Caki2 (cell line): ENCODE data around the gene SRRM2. TPM values are rescaled to one million over a fixed set of nuclear protein-coding genes. Genes with fewer than 3 reads are reported as not detected.

Source experiments
- DNase-seq: peaks from one replicate; pipeline ENCODE4 v3.0.0-alpha.2; 2015; ENCODE audit warnings: low read depth
- in situ Hi-C: cut with HindIII; loops from 2 replicates; pipeline ENCODE4 v1.10.0; 2016; ENCODE audit warnings: low sequenced_read_pairs, low pct_unique_long_range_greater_than_20kb, mixed read lengths
- total RNA-seq: library from RNA; depleted of rRNA; stranded (reverse); fragments of >200 nt; shearing (Covaris generic); gene quantifications from 2 replicates; pipeline ENCODE4 v1.2.3, GENCODE V29; 2014; ENCODE audit warnings: low replicate concordance

The SRRM2 gene
- total RNA-seq, 1 experiment from 2014 or later, result 31.2 TPM

DNA sequence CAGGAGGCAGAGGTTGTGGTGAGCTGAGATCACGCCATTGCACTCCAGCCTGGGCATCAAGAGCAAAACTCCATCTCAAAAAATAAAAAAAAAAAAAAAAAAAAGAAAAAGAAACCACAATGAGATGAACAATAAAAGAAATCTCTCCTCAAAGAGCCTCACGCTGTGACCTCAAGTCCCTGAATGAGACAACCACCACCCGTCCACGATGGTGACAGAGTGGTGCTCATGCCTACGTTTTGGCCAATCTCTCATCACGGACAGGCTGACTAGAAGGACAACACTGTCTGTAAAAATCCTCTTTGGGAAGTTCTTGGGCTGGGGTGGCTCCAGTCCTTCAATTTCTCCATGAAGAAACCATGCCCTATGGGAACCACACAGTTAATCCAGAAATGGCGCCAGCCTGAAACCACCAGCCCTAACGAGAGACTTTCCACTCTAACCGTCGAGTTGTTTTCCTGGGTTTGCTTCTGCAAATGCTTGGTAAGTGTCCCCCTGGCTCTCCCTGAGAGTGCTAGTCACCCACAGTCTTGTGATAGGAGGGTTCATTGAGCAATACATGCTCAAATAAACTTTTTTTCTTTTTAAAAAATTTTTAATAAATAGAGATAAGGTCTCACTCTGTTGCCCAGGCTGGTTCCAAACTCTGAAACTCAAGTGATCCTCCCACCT lies 17.5 kb upstream of the SRRM2 start:
- in situ Hi-C loops, result no loop called here
- no peak for DNase-seq

DNA sequence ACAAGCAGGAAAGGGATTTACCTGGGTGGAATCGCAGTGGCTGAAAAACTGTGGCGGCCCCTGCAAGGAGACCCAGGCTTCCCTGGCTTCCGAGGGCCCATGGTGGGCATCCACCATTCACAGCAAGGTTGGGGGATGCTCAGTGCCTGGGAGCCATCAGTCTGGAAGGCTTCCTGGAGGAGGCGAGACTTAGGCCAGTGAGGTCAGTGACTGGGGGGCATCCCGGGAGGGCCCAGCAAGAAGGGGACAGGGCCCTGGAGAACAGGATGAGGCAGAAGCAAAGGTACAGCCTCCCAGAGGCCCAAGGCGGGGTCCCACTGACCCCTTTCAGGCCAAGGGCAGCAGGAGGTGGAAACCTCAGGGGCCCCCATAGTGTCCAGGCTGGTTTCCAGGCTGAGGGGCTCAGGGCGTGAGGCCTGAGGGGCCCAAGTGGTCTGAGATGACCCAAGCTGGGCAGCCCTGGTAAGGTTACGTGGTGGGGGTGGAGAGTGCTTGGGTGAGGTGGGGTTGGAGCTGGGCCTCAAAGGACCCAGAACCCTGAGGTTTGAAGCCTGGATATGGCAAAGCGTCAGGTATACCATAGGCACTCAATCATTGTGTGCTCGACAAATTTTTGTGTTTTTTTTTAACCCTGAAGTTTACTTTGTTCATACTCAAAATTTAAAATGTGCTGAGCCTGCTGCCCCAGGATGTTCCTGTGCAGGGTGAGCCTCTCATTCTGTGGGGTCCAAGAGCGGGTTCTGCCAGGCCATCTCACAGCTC lies 15.8 kb upstream of the SRRM2 start:
- in situ Hi-C loops, result no loop called here
- no peak for DNase-seq

GRCh38 chr16:2737238-2737605 lies 15.2 kb upstream of the SRRM2 start:
- no peak for DNase-seq
- in situ Hi-C loops, result no loop called here

DNA sequence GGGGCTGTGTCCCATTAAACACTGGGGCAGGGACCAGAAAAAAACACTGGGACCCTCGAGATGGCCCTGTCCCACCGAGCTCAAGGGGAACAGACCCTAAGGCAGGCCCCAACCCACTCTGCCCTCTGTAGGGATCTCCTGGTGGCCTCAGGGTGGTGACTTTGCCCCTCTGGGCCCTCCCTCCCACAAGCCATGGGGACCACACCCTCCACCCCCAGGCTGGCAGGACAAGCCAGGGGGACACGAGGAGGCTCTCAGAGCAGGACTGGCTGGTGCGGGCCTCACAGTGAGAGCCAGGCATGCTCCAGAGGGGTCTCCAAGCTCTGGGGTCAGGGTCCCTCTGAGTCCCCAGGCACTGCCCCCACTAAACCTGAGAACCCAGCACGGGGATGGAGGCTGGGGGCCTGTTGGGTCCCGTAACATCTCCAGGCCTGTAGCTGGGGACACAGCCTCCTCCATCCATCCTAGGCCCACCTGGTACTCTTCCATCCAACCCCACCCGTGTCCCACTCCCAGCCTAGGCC lies 14.5 kb upstream of the SRRM2 start:
- DNase-seq, result no peak
- in situ Hi-C loops, result no loop called here

GRCh38 chr16:2738615-2739014 lies 13.8 kb upstream of the SRRM2 start:
- in situ Hi-C loops, result no loop called here

DNA sequence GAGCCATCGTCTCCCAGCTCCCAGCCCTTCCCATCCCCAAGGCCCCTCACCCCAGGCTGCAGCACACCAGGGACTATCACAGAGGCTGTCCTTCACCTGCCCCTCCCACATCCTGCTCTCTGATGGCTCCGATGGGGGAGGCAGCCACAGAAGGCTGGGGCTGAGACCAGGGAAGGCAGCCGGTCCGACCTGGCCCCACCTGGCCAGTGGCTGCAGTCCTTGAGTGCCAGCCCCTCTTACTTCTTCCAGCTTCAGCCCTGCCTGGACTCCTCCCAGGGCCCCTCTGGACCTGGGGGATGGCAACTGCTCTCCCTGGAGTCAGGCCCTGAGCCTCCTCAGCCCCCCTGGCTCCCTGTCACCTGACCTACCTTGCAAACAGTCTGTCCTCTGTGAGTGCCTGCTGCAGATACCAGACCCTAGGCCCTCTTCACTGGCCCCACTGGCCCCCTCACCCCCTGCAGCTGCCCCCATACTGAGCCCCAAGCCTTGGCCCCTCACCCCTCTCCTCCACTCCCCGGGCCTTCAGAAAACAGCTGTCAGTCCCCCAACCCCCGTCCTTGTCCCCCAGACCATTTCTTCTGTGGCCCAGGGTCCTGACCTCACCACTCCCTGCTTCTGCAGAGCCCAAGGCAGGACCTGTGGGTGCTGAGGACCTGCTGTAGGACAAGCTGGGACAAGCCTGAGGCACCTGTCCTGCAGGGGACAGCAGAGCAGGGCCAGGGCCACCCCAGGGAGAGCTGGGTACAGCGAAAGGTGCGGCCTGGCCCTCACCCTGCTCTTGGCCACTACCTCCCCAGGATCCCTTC lies 12.6 kb upstream of the SRRM2 start:
- no peak for DNase-seq
- in situ Hi-C loops, result no loop called here

More at GRCh38 chr16:2738615-2739014, 13.8 kb upstream of the SRRM2 start:
- no peak for DNase-seq

GRCh38 chr16:2740476-2740875 lies 12.0 kb upstream of the SRRM2 start:
- in situ Hi-C loops, result no loop called here
- no peak for DNase-seq

GRCh38 chr16:2741168-2741567 lies 11.3 kb upstream of the SRRM2 start:
- no peak for DNase-seq
- in situ Hi-C loops, result no loop called here

DNA sequence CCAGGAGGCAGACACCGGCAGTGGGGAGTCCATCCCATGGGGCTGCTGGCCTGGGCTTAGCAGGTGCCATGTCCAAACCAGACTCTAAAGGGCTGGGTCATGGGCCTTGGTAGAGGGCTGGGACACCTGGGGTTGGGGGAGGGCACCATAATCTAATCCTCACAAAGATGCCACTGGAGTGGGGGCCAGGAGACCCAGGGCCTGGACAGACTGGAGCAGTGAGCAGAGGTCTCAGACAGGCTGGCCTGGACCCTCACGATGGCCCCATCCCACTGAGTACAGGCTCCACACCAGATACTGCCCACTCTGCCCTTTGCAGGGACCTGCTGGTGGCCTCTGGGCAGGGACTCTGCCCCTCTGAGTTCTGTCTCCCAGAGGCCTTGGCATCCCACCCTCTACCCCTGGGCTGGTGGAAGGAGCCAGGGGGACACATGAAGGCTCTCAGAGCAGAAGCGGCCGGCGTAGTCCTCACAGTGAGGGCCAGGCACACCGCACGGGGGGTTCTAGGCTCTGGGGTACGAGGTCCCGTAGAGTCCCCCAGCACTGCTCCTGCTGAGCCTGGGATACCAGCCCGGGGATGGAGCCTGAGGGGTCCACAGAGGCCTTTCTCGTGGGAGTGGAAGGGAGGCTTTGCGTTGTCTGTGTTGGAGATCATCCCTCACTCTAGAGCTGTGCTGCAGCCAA lies 10.0 kb upstream of the SRRM2 start:
- in situ Hi-C loops, result no loop called here
- DNase-seq, result no peak

- DNase-seq, result no peak
- in situ Hi-C loops, result no loop called here
Measured at GRCh38 chr16:2743007-2743810, 9.2 kb upstream of the SRRM2 start.

DNA sequence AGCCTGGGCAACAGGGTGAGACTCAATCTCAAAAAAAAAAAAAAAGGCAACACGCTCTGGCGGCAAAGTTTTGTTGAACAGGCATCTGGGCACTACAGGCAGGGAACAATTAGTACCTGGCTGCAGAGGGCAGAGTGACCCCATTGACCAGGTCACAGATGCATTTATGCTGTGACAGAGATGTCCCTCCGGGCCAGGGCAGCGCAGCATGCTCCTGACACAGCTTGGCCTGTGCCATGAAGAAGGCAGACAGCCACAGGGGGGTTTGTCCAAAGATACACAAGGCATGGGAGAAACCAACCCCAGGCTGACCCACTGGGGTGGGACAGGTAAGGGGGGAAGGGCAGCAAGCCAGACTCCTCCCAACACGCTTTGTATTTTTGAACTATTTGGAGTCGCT lies 7.7 kb upstream of the SRRM2 start:
- in situ Hi-C loops, result no loop called here
- DNase-seq, result no peak

- no peak for DNase-seq
- in situ Hi-C loops, result no loop called here
Measured at GRCh38 chr16:2745116-2745890, 7.1 kb upstream of the SRRM2 start.

DNA sequence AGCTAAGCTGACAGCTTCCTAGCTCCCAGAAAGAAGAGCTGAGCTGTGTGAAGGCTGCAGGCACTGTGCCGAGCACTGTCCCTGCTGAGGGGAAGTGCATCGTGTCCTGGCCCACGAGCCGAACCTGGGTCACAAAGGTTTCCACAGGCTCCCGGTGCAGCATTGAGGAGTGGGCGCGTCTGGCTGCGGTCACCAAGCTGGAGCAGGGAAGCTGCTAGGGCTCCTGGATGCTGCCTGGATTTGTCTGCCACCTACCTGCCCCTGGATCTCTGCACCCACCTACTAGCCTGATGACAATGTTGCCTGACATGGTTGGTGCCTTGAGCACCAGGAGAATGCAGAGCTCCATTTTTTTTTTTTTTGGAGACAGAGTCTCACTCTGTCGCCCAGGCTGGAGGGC lies 6.5 kb upstream of the SRRM2 start:
- in situ Hi-C loops, result no loop called here
- no peak for DNase-seq

DNA sequence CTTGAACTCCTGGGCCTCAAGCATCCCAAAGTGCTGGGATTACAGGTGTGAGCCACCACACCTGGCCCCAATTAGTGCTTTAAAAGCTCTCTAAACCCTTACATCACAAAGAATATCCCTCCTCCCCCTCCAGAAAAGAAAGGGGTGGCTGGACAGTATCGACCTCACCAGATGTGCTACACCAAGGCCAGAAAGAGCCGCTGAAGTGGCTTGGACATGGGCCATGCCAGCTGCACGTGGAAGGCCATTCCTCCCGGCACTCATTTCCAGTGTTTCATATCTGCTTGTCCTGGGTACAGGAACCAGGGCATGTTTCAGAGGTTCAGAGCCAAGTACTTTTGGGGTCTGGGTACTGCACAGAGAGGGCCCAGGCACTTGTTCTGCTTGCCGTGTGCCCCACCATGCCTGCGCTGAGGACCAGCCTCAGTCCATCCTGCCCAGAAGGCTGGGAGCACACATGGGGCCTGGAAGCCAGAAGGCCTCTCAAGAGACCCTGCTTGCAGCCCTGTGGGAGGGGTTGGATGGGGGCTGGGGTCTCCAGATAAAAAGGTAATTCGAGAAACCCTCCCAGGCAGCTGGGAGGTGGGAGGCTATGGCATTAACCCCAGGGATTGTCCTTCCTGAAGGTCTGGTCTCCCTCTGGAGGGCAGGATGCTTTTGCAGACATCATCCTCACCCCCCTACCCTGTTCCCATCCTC lies 3.5 kb upstream of the SRRM2 start:
- no peak for DNase-seq
- in situ Hi-C loops, result no loop called here

GRCh38 chr16:2749476-2749875 lies 3.0 kb upstream of the SRRM2 start:
- DNase-seq, result no peak
- in situ Hi-C loops, result no loop called here

DNA sequence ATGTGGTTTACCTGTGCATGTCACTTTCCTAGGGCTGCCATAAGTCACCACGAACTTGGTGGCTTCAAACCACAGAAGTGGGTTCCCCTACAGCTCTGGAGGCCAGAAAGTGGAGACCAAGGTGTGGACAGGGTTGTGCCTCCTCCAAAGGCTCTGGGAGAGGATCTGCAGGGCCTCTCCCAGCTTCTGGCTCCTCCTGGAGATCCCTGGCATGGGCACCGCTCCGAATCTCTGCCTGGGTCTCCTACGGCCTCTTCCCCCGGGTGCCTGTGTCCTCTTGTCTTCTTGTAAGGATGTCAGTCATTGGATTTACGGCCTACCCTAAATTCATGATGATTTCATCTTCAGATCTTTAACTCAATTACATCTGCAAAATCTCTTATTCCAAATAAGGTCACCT lies 2.5 kb upstream of the SRRM2 start:
- no peak for DNase-seq
- in situ Hi-C loops, result no loop called here
